Heart left ventricle (tissue), 16 donors: Measurements from ENCODE around the gene STAC2. TPM values are rescaled to one million over a fixed set of nuclear protein-coding genes. Genes with fewer than 3 reads are reported as not detected.
A peak's percentile ranks its signal among the peaks of the same experiment; 100 is the strongest.

Source experiments
- ATAC-seq, 4 donors: fragments of 200-7000 bp; cut with Tn5 transposase; one replicate each; pipeline ENCODE4 v1.9.1; 2020 to 2022; ENCODE audit warnings: moderate library complexity in 4 of 4, mild to moderate bottlenecking in 3 of 4, moderate number of reproducible peaks in 1 of 4
- DNase-seq, 5 donors: peaks; one replicate each; pipeline ENCODE4 v3.0.0-alpha.2; 2020
- H3K27ac ChIP-seq, 12 donors: fragments of 200-600 bp; sonication (generic) in 4 of 12; one replicate each; pipeline versions ENCODE4 v1.5.0 to v1.8.0; 2016 to 2022; ENCODE audit warnings: mild to moderate bottlenecking in 2 of 12
- H3K27me3 ChIP-seq, 9 donors: fragments of 200-600 bp; sonication (generic) in 2 of 9; one replicate each; pipeline versions ENCODE4 v1.5.1 to v1.8.0; 2016 to 2022; ENCODE audit warnings: mild to moderate bottlenecking in 3 of 9
- H3K36me3 ChIP-seq, 9 donors: fragments of 200-600 bp; sonication (generic) in 2 of 9; one replicate each; pipeline versions ENCODE4 v1.5.0 to v1.8.0; 2018 to 2022; ENCODE audit warnings: mild to moderate bottlenecking in 2 of 9
- H3K4me1 ChIP-seq, 12 donors: fragments of 200-600 bp; sonication (generic) in 4 of 12; one replicate each; pipeline versions ENCODE4 v1.5.0 to v1.8.0; 2016 to 2022; ENCODE audit warnings: mild to moderate bottlenecking in 3 of 12
- H3K4me3 ChIP-seq, 12 donors: fragments of 200-600 bp; sonication (generic) in 4 of 12; one replicate each; pipeline versions ENCODE4 v1.5.0 to v1.8.0; 2017 to 2022; ENCODE audit warnings: mild to moderate bottlenecking in 9 of 12, moderate library complexity in 4 of 12
- H3K9me3 ChIP-seq, 12 donors: fragments of 200-600 bp; sonication (generic) in 4 of 12; one replicate each; pipeline versions ENCODE4 v1.5.0 to v1.8.0; 2016 to 2022; ENCODE audit warnings: mild to moderate bottlenecking in 1 of 12
- CTCF ChIP-seq, 12 donors: fragments of 200-600 bp; sonication (generic) in 4 of 12; IDR thresholded peaks; one replicate each; pipeline versions ENCODE4 v1.5.0 to v1.8.0; 2018 to 2022; ENCODE audit warnings: antibody characterized with exemption in 12 of 12, mild to moderate bottlenecking in 5 of 12
- POLR2A ChIP-seq, 2 donors: fragments of 450-650 bp; IDR thresholded peaks; one replicate each; pipeline ENCODE4 v1.6.1; 2017; ENCODE audit warnings: antibody characterized with exemption in 2 of 2, mild to moderate bottlenecking in 2 of 2, moderate library complexity in 2 of 2
- WGBS, 4 donors: extraction: QIAGEN DNeasy Blood & Tissue Kit in 2 of 4; methylation state at CpG; one replicate each; pipeline versions ENCODE4 v1.1.5 to v1.1.7; 2013 to 2018; 5-methylcytosine and 5-hydroxymethylcytosine counted together
- intact Hi-C, 10 donors: fragments of 100-400 bp; cut with DNase I; formaldehyde crosslinking; loops; one replicate each; pipeline versions ENCODE4 v1.11.1 to v1.14.2; 2022
- polyA plus RNA-seq, 2 donors: library from polyadenylated mRNA; stranded (reverse); fragments of 200-250 nt; gene quantifications; one replicate each; pipeline ENCODE4 v1.2.3, GENCODE V29; 2013
- total RNA-seq, 9 donors: library from RNA; depleted of rRNA in 2 of 9; stranded (reverse); fragments of >200 nt in 2 of 9; fragmentation: NEBNext Ultra II Directional in 3 of 9; extraction: Animal tissue kit (Norgen Biotek cat#: 25700) in 3 of 9; gene quantifications; one replicate each; pipeline versions ENCODE4 v1.1.0 to v1.2.4, GENCODE V29; 2016 to 2023
- donor health status: ischemic (EF 13 %, LVEDD 7.1; RV severe dilation, severe dysfunction).
- donor health status: healthy with polysubstance abuse.
- donor health status: DM: no; HTN: yes; CAD: no.
- donor health status: DM: no; HTN: no; CAD: no.
- donor health status: ischemic (EF 25% LVEDD 6.9; RV normal size, moderate dysfunction).
- donor health status: ischemic (EF 25% LVEDD 5.7; RV mildly dilated, moderate dysfunction).
- donor health status: healthy.
- donor health status: DM: yes; HTN: yes; CAD: no.
- donor health status: ischemic (EF 35%, LVEDD 5.7; RV mildly dilated, moderate dysfunction).
- donor health status: nonischemic (EF 11% LVEDD 7.7; RV severe dilation, severe dysfunction).
- donor health status: DM: yes; HTN: yes; CAD: no.
- donor health status: PGD.
- donor health status: ischemic (EF 29% LVEDD 5.4; RV normal size, mild dysfunction).
- donor health status: nonischemic (EF 23%, LVEDD 6.1; RV moderate dilation, normal function).

STAC2 gene
- total and polyA plus RNA-seq, 11 donors: 0.16 to 5.3 (median 0.36) TPM

- Histone ChIP-seq H3K9me3 (no peaks in the 10 kb centered on the region), H3K36me3 (no peaks in the 10 kb centered on the region), H3K27ac (no peak overlapping the region), H3K27me3 (peaks cover 10 to 44% (median 21%) of the 10 kb centered on the region in 9 donors), H3K4me1 (peaks cover 0 to 29% (median 15%) of the 10 kb centered on the region in 12 donors), H3K4me3 (no peak overlapping the region)
- TF ChIP-seq CTCF (IDR thresholded peaks at IDR 0.05): no peak
- TF ChIP-seq POLR2A (IDR thresholded peaks at IDR 0.05): no peak
- ATAC-seq (peak in 1 of 4 donors; percentile 9), DNase-seq (peak in 1 of 5 donors; percentile 57)
- intact Hi-C loops: no loop called here
- WGBS, 4 donors: 57 to 72% (median 69%) methylated on average over 4 to 7 of the region's 7 CpGs
Observed at GRCh38 chr17:39222151-39222550, 3.6 kb downstream of the STAC2 start.

- Histone ChIP-seq H3K9me3 (no peaks in the 10 kb centered on the region), H3K27ac (no peak overlapping the region), H3K36me3 (no peaks in the 10 kb centered on the region), H3K27me3 (peaks cover 10 to 38% (median 20%) of the 10 kb centered on the region in 9 donors), H3K4me3 (no peak overlapping the region), H3K4me1 (peaks cover 0 to 29% (median 15%) of the 10 kb centered on the region in 12 donors)
- ATAC-seq: no peak
- DNase-seq: no peak
- WGBS, 4 donors: 79 to 96% (median 92%) methylated on average over 2 to 6 of the region's 6 CpGs
- intact Hi-C loops: no loop called here
- TF ChIP-seq POLR2A (IDR thresholded peaks at IDR 0.05) (no peak), CTCF (IDR thresholded peaks at IDR 0.05) (no peak)
Observed at GRCh38 chr17:39221572-39221971, 4.2 kb downstream of the STAC2 start.

GRCh38 chr17:39219647-39220154 lies 6.0 kb downstream of the STAC2 start:
- Histone ChIP-seq H3K9me3 (no peaks in the 10 kb centered on the region), H3K27ac (peak overlapping the region in 6 of 12 donors; percentile 18 to 53 (median 30)), H3K27me3 (peaks cover 0 to 19% (median 1%) of the 10 kb centered on the region in 9 donors), H3K4me3 (no peak overlapping the region), H3K4me1 (peaks cover 0 to 10% (median under 1%) of the 10 kb centered on the region in 12 donors), H3K36me3 (no peaks in the 10 kb centered on the region)
- ATAC-seq (peak; percentile 68 to 87 (median 70)), DNase-seq (peak in 2 of 5 donors; percentile 46 to 74)
- WGBS, 4 donors: 34 to 49% (median 42%) methylated on average over 6 to 8 of the region's 8 CpGs
- intact Hi-C loops: no loop called here
- no peak for TF ChIP-seq POLR2A (IDR thresholded peaks at IDR 0.05)
- TF ChIP-seq CTCF (IDR thresholded peaks at IDR 0.05): no peak

- Histone ChIP-seq H3K36me3 (no peaks in the 10 kb centered on the region), H3K9me3 (no peaks in the 10 kb centered on the region), H3K4me3 (no peak overlapping the region), H3K27ac (no peak overlapping the region), H3K4me1 (peaks cover 0 to 7% (median 0%) of the 10 kb centered on the region in 12 donors), H3K27me3 (peaks cover 0 to 11% (median 0%) of the 10 kb centered on the region in 9 donors)
- intact Hi-C loops: no loop called here
- DNase-seq (no peak), ATAC-seq (no peak)
- WGBS, 4 donors: 69 to 77% (median 72%) methylated on average over 8 of the region's 8 CpGs
- TF ChIP-seq CTCF (IDR thresholded peaks at IDR 0.05) (no peak), POLR2A (IDR thresholded peaks at IDR 0.05) (no peak)
Observed at GRCh38 chr17:39218906-39219305, 6.8 kb downstream of the STAC2 start.
